Testis (tissue), 3 donors: ENCODE data around the gene MGST3. TPM values are rescaled to one million over a fixed set of nuclear protein-coding genes. Genes with fewer than 3 reads are reported as not detected.
A peak's percentile ranks its signal among the peaks of the same experiment; 100 is the strongest.

ENCODE experiments used
- DNase-seq: peaks from one replicate; pipeline ENCODE4 v3.0.0-alpha.2; 2019
- H3K27ac ChIP-seq, 2 donors: fragments of 200-600 bp; sonication (generic); one replicate each; pipeline ENCODE4 v1.5.1; 2019
- H3K27me3 ChIP-seq: fragments of 200-600 bp; sonication (generic); one replicate; pipeline ENCODE4 v1.5.1; 2019
- H3K36me3 ChIP-seq: fragments of 200-600 bp; sonication (generic); one replicate; pipeline ENCODE4 v1.5.1; 2017; ENCODE audit warnings: low read depth; ENCODE audit errors: missing control alignments
- H3K4me1 ChIP-seq: fragments of 200-600 bp; sonication (generic); one replicate; pipeline ENCODE4 v1.5.1; 2019
- H3K4me3 ChIP-seq, 2 donors: fragments of 200-600 bp; sonication (generic); one replicate each; pipeline ENCODE4 v1.5.1; 2017 to 2019
- H3K9me3 ChIP-seq: fragments of 200-600 bp; sonication (generic); one replicate; pipeline ENCODE4 v1.5.1; 2017
- POLR2A ChIP-seq: fragments of 450-650 bp; IDR thresholded peaks from one replicate; pipeline ENCODE4 v1.6.1; 2017; ENCODE audit warnings: antibody characterized with exemption, mild to moderate bottlenecking, moderate library complexity
- WGBS, 2 donors: methylation state at CpG; one replicate each; pipeline ENCODE4 v1.1.5; 2018; 5-methylcytosine and 5-hydroxymethylcytosine counted together
- intact Hi-C: fragments of 100-400 bp; cut with DNase I; formaldehyde crosslinking; loops from one replicate; pipeline ENCODE4 v1.15.1; 2023; ENCODE audit warnings: low total_unique reads
- polyA plus RNA-seq: library from polyadenylated mRNA; stranded (reverse); fragments of 350-450 nt; fragmentation: Illumina TruSeq; extraction: RNeasy Lipid Tissue Mini Kit (QIAGEN cat#74804); gene quantifications from one replicate; pipeline ENCODE4 v1.2.3, GENCODE V29; 2014; ENCODE audit warnings: low read depth, low replicate concordance; ENCODE audit not compliant: insufficient read depth
- total RNA-seq, 2 donors: library from RNA; depleted of rRNA; stranded (reverse); fragments of >200 nt; gene quantifications; one replicate each; pipeline ENCODE4 v1.2.3, GENCODE V29; 2016
- TF ChIP-seq, protein P1 (sequence below), 3 experiments: fragments of 450-650 bp in 2 of 3; fragments of 200-600 bp in 1 of 3; sonication (generic) in 1 of 3; IDR thresholded peaks; one replicate each; pipeline ENCODE4 v1.5.1; 2016 to 2019; ENCODE audit warnings: antibody characterized with exemption in 3 of 3, mild to moderate bottlenecking in 2 of 3, moderate library complexity in 1 of 3

MGST3 gene
- total and polyA plus RNA-seq, 3 donors from 2014 or later = 190 to 278 (median 209) TPM

DNA sequence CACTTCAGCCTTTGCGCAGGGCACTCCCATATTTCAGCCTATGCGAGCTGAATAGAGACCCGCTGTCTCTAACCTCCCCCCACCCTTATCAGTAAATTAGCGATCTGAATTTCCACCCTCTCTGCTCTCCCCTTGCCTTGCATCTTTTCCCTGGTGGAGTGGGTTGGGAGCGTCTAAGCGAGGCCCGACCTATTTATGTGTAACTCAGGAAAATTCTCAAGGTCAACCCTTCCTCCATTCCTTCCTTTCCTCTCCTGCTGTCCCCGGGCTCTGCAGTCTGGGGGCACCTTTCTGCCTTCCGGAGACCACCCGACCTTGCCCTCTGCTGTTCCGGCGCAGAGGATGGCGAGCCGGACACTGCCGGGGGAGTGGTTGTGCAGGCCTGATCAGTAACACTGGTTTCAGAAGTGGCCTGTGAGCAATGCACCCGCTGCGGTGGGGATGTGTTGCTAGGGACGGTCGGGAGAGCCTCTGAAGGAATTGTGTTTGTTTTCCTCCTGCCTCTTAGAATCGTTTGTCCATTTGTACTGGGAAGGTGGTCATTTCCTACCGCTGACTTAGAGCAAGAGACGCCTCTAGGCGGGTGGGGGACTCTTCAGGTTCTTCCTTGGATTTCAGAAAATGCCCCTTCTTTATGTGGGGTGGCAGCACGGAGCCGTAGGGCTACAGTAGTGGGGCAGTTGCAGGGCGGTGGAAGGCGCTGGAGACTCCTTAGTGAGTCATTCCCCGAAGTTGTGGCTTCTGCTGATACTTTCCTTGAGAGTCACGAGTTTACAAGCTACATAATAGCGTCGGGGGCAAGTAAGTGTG lies 513 bp downstream of the MGST3 start:
- no peaks in the 10 kb centered on the region for H3K27me3 ChIP-seq
- intact Hi-C loops = loop anchor here (10.0 kb wide), 1 partner anchor 133 kb away; the partner anchor contains the start of gene TMCO1
- no peaks in the 10 kb centered on the region for H3K36me3 ChIP-seq
- 0 to 1% methylated on average over 30 to 31 of the region's 31 CpGs for WGBS, 2 donors
- peak overlapping the region; percentile 74 to 79 for H3K4me3 ChIP-seq
- H3K4me1 ChIP-seq = peaks cover 37% of the 10 kb centered on the region
- H3K9me3 ChIP-seq = no peaks in the 10 kb centered on the region
- DNase-seq = peak; percentile 62
- no peak for TF ChIP-seq POLR2A
- TF ChIP-seq, protein P1, sequence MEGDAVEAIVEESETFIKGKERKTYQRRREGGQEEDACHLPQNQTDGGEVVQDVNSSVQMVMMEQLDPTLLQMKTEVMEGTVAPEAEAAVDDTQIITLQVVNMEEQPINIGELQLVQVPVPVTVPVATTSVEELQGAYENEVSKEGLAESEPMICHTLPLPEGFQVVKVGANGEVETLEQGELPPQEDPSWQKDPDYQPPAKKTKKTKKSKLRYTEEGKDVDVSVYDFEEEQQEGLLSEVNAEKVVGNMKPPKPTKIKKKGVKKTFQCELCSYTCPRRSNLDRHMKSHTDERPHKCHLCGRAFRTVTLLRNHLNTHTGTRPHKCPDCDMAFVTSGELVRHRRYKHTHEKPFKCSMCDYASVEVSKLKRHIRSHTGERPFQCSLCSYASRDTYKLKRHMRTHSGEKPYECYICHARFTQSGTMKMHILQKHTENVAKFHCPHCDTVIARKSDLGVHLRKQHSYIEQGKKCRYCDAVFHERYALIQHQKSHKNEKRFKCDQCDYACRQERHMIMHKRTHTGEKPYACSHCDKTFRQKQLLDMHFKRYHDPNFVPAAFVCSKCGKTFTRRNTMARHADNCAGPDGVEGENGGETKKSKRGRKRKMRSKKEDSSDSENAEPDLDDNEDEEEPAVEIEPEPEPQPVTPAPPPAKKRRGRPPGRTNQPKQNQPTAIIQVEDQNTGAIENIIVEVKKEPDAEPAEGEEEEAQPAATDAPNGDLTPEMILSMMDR (IDR thresholded peaks at IDR 0.05) = no peak
- H3K27ac ChIP-seq = peak overlapping the region; percentile 84 to 91

DNA sequence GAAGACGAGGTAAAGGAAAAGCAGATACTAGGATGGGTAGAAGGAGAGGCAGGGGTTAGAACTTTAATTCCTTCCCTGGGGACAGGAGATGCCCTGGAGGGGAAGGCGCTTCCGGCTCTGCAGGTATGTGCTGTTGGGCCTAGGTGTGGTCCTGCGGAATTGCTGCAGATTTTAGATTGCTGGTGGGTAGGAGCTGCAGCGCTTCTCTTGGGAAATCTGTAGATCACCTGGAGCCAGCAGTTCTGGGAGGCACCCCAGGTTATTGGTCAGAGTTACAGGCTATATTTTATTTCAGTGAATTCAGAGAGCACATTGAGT lies 1.1 kb downstream of the MGST3 start:
- intact Hi-C loops = loop anchor here (10.0 kb wide), 1 partner anchor 133 kb away; the partner anchor contains the start of gene TMCO1
- Histone ChIP-seq H3K9me3 (no peaks in the 10 kb centered on the region), H3K4me1 (peaks cover 39% of the 10 kb centered on the region), H3K27ac (peak overlapping the region; percentile 84 to 91), H3K4me3 (peak overlapping the region; percentile 74 to 79), H3K36me3 (no peaks in the 10 kb centered on the region), H3K27me3 (no peaks in the 10 kb centered on the region)
- TF ChIP-seq, protein P1 (IDR thresholded peaks at IDR 0.05) = no peak
- no peak for TF ChIP-seq POLR2A
- WGBS, 2 donors = 6% methylated on average over 5 of the region's 5 CpGs
- DNase-seq = peak; percentile 35

DNA sequence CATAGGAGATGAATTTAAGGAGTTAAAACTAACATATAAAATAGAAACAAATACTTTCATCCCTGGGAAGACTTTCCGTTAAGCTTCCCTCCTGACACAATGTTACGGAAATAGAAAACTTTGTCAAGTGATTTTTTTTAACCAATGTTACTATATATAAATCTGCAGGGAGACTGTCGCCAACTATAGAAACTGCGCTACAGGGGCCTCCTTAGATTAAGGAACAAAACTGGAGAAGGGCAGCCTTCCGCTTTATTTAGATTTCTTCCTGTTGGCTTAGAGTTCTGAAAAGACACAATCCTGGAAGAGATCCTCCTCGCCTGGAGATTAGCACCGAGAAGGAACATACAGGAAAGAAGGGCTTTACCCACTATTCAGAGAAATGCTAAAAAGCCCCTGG lies 1.5 kb downstream of the MGST3 start:
- Histone ChIP-seq H3K9me3 (no peaks in the 10 kb centered on the region), H3K27ac (peak overlapping the region; percentile 42 to 91), H3K36me3 (no peaks in the 10 kb centered on the region), H3K4me1 (peaks cover 42% of the 10 kb centered on the region), H3K4me3 (peak overlapping the region; percentile 74 to 79), H3K27me3 (no peaks in the 10 kb centered on the region)
- intact Hi-C loops = loop anchor here (10.0 kb wide), 1 partner anchor 132 kb away; the partner anchor contains the start of gene TMCO1
- no peak for TF ChIP-seq POLR2A
- TF ChIP-seq, protein P1 (IDR thresholded peaks at IDR 0.05) = no peak
- DNase-seq = no peak
- 2 to 7% methylated on average over 7 of the region's 7 CpGs for WGBS, 2 donors

DNA sequence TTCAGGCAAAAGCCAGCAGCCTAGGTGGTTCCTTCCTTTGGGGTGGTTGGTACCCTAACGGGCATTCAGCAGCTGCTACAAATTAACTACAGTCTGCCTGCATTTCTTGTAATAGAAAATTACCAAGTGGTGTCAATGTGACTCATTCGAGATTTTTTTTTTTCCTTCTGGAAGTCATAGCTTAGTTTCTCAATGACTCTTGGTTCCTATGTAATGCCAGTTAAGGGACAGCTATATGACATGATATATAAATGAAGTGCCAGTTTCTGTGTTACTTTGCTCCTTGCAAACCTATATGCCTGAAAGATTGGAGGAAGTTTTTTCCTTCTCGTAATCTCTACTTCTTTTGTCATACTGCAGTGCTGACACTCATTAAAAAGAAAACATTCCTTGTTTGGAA lies 2.6 kb downstream of the MGST3 start:
- Histone ChIP-seq H3K4me1 (peaks cover 37% of the 10 kb centered on the region), H3K9me3 (no peaks in the 10 kb centered on the region), H3K27me3 (no peaks in the 10 kb centered on the region), H3K4me3 (no peak overlapping the region), H3K27ac (no peak overlapping the region), H3K36me3 (no peaks in the 10 kb centered on the region)
- intact Hi-C loops = loop anchor here (10.0 kb wide), 1 partner anchor 131 kb away; the partner anchor contains the start of gene TMCO1
- TF ChIP-seq, protein P1 (IDR thresholded peaks at IDR 0.05) = no peak
- no peak for TF ChIP-seq POLR2A
- DNase-seq = no peak
- WGBS, 2 donors = 39 to 42% methylated on average over 3 of the region's 3 CpGs
